HG03025 (cell line): Measurements from ENCODE around the gene NME3.

Source experiments
- ATAC-seq: cut with Tn5 transposase; IDR thresholded peaks from one replicate; pipeline ENCODE4 v1.9.1; 2021; ENCODE audit warnings: mild to moderate bottlenecking, moderate library complexity; ENCODE audit not compliant: unreplicated experiment, low FRiP score

The NME3 gene

DNA sequence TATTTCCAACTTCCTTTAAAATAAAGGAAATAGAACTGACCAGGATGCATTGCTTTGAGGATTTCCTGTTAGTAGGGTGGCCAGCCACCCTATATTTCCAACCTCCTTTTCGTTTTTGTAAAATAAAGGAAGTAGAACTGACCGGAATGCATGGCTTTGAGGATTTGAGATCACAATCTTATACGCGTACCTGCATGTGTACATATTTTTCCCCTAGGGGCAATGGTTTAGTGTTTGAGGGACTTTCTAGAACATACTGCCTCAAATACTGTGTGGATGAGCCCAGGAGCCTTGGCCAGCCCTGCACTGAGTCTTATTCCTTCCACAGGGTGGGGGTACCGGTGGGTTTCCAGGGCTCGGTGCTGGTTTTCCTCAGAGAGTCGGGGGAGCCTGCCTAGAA is 39.7 kb downstream of the NME3 start:
- no peak for ATAC-seq

DNA sequence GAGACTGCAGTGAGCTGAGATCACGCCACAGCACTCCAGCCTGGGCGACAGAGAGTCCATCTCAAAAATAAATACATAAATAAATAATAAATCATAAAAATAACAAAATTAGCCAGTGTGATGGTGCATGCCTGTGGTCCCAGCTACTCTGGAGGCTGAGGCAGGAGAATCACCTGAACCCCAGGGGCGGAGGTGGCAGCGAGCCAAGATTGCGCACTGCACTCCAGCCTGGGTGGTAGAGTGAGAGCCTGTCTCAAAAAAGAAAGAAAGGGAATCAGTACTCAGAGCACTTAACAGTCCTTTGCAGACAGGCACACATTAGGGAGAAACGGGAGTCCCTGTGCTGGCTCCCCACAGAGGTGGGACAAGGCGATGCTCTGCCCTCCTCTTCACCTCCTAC is 40.3 kb downstream of the NME3 start:
- no peak for ATAC-seq

DNA sequence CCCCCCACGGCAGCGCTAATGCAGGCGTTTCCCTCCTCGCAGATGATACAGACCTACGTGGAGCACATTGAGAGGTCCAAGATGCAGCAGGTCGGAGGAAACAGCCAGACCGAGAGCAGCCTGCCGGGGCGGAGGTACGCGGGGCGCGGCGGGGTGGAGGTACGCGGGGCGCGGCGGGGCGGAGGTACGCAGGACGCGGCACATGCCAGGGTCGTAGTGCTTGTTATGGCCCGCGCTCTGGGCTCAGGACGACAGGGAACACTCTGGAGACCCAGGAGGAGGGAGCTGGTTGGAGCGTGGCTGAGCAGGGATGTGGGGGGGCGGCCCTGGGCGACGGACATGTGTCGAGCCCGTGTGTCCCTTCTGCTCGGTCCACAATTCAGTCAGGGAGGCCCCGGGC is 41.9 kb downstream of the NME3 start:
- no peak for ATAC-seq

DNA sequence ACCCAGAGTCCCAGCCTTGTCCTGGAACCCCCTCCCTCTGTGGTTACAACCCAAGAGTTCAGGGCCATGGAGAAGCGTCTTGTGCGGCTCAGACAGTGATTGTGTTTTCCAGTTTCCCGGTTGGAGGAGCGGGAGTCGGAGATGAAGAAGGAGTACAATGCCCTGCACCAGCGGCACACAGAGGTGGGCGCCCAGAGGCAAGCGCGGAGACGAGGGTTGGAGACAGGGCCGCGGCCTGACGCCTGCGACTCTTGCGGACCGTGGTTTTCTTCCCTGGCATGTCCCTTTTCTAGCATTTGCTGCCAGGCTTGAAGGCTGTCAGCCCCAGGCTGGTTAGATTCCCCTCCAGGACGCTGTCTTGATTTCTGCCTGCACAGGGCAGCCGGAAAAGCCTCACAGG is 42.3 kb downstream of the NME3 start:
- no peak for ATAC-seq

DNA sequence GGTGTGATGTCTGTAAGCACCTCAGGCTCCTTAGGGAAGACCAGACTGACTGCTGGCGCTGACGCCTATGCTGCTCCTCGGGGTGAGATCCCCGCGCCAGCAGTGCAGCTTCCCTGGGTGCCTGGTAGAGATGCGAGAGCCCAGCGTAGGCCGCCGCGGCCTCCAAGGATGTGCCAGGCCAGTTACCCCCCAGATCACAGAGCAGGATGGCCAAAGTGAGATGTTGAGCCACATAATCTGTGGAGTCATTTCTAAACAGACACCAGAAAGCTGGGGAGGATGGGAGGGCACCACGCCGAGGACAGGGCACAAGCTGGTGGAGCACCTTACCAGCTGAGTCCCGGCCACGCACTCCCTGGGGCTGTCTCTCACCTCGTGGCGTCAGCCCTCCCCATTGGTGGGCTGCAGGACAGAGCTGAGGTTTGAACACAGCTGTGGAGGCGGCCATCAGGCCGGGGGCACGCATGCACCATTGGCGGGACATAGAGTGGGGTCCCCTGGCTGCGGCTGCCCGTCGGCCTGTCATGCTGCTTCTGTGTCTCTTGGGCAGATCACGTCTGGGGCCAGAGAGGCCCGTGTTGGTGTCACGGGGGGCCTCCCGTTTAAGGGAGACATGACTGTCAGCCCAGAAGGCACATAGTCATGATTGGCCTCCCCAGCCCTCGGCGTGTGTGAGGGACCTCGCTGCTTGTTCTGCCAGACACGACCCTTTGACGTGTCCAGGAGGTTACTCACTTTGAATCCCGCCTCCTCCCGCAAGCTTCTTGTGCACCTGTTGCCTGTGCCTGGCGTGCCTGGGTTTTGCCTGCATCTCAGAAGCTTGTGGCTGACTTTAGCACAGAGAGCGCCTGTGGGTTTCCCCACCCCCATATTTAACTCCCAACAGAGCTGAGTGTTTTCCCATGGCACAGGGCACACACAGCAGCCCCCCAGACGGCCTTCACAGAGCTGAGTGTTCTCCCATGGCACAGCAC is 43.4 kb downstream of the NME3 start:
- ATAC-seq: no peak

DNA sequence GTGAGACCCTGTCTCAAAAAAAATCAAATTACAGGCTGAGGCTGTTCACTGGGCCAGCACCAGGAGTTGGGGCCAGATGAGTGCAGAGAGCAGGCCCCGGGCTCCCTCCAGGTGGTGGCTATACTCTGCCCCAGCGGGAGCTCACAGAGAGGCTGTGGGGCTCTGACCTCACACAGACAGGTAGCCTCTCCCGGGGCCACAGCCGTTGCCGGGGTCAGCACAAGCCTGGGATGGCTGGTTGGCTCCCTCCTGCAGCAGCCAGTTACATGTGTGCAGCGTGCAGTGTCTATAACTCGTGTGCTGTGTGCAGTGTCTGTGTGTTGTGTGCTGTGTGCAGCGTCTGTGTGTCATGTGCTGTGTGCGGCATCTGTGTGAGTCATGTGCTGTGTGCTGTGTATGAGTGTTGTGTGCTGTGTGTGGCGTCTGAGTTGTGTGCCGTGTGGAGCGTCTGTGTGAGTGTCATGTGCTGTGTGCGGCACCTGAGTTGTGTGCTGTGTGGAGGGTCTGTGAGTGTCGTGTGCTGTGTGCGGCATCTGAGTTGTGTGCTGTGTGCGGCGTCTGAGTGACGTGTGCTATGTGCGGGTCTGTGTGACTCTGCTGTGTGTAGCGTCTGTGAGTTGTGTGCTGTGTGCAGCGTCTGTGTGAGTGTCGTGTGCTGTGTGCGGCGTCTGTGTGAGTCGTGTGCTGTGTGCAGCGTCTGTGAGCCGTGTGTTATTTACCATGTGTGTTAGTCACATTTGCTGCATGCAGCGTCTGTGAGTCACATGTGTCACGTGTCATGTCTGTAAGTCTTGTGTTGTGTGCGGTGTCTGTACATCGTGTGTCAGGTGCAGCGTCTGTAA is 44.5 kb downstream of the NME3 start:
- ATAC-seq: no peak

DNA sequence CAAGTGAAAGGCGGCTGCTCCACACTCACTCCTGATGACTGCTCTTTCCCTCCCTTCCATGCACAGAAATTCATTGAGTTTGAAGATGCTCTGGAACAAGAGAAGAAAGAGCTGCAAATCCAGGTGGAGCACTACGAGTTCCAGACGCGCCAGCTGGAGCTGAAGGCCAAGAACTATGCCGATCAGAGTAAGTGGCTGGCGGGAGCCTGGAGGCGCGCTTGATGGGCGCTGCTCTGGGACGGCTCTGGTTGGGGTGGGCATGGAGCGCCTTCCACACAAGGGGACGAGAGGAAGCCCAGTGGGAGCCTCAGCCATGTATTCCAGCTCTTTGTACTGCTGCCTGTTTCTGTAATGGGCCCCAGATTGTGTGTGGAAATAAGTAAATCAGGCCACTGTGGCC is 46.9 kb downstream of the NME3 start:
- ATAC-seq: no peak

DNA sequence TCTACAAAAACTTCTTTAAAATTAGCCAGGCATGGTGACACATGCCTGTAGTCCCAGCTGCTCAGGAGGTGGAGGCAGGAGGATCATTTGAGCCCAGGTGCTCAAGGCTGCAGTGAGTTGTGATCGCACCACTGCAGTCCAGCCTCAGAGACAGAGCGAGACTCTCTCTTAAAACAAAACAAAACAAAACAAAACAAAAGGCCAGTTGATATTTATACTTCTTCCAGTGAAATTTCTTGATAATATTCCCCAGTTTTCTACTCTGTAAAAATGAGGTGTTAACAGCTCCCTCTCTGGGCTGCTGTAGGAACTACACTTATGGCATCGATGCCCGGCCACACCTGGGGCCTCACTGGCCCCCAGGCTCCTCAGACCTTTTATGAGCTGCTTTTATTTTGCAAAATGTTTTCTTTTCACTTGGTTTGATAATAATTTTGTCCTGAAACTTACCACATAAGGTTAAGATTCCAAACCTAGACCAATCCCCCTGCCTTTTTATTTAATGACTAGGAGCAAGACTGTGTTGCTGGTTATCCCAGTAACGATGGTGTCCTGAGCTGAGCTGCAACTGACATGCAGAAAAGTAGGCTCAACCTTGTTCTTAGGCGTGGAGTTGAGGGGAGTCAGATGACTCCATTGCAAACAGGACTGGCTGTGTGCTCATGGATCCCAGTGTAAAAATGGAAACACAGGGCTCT is 47.7 kb downstream of the NME3 start:
- ATAC-seq: no peak

DNA sequence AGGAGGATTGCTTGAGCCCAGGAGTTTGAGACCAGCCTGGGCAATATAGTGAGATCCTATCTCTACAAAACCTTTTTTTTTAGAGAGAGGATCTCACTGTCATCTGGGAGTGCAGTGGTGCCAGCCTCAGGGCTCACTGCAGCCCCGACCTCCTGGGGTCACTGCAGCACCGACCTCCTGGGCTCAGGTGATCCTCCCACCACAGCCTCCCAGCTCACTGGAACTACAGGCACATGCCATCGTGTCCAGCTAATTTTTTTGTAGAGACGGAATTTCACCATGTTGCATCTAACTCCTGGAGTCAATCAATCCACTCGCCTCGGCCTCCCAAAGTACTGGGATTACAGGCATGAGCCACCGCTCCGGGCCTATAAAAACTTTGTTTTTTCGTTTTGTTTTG is 50.0 kb downstream of the NME3 start:
- no peak for ATAC-seq
